PC-9 (cell line): ENCODE results near the gene LDHB. TPM values are rescaled to one million over a fixed set of nuclear protein-coding genes. Genes with fewer than 3 reads are reported as not detected.
A peak's percentile ranks its signal among the peaks of the same experiment; 100 is the strongest.

ENCODE experiments used
- BruUV-seq: library from RNA; stranded (reverse); fragments of 400-500 nt; replicated peaks from 2 replicates; lab custom pipeline; 2021; lab: Mats Ljungman, UMichigan
- CTCF ChIA-PET: fragments of 300-600 bp; sonication (Branson Sonifier 250); formaldehyde crosslinking; loops from one replicate; lab custom pipeline; 2022; ENCODE audit warnings: antibody characterized with exemption; lab: Charles Lee
- POLR2A ChIA-PET: fragments of 300-600 bp; sonication (Branson Sonifier 250); formaldehyde crosslinking; loops from one replicate; lab custom pipeline; 2022; ENCODE audit warnings: antibody characterized with exemption; ENCODE audit not compliant: unreplicated experiment; lab: Charles Lee
- DNase-seq, 2 experiments: peaks; one replicate each; pipeline versions ENCODE4 v3.0.0 to v3.0.0-alpha.2; 2015 to 2022; ENCODE audit warnings: mixed read lengths in 1 of 2
- H2AFZ ChIP-seq: fragments of 200-600 bp; sonication (generic); 2 replicates; pipeline ENCODE4 v1.8.1; 2017; ENCODE audit warnings: antibody characterized with exemption
- H3F3A ChIP-seq: fragments of 200-600 bp; sonication (generic); 2 replicates; pipeline ENCODE4 v1.8.1; 2017; ENCODE audit warnings: antibody characterized with exemption, mild to moderate bottlenecking, low read depth; ENCODE audit not compliant: insufficient read depth
- H3K27ac ChIP-seq: fragments of 200-600 bp; sonication (generic); 2 replicates; pipeline ENCODE4 v1.6.1; 2016; ENCODE audit warnings: mixed run types
- H3K27me3 ChIP-seq: fragments of 200-600 bp; sonication (generic); 2 replicates; pipeline ENCODE4 v1.6.1; 2016; ENCODE audit warnings: low read depth, mixed run types; ENCODE audit not compliant: insufficient read depth
- H3K36me3 ChIP-seq: fragments of 200-600 bp; sonication (generic); 2 replicates; pipeline ENCODE4 v1.6.1; 2016; ENCODE audit warnings: low read depth, mixed run types
- H3K4me1 ChIP-seq: fragments of 200-600 bp; sonication (generic); replicated peaks from 2 replicates; pipeline ENCODE4 v1.6.1; 2016; ENCODE audit warnings: mixed run types; ENCODE audit not compliant: insufficient read depth
- H3K4me2 ChIP-seq: fragments of 200-600 bp; sonication (generic); 2 replicates; pipeline ENCODE4 v1.6.1; 2017; ENCODE audit warnings: mixed run types
- H3K4me3 ChIP-seq: fragments of 200-600 bp; sonication (generic); 2 replicates; pipeline ENCODE4 v1.6.1; 2016; ENCODE audit warnings: mixed run types
- H3K79me2 ChIP-seq: fragments of 200-600 bp; sonication (generic); 2 replicates; pipeline ENCODE4 v1.6.1; 2017; ENCODE audit warnings: low read depth, mixed run types
- H3K9me2 ChIP-seq: fragments of 200-600 bp; sonication (generic); 2 replicates; pipeline ENCODE4 v1.8.1; 2017; ENCODE audit warnings: mild to moderate bottlenecking; ENCODE audit not compliant: insufficient read depth
- H3K9me3 ChIP-seq: fragments of 200-600 bp; sonication (generic); 2 replicates; pipeline ENCODE4 v1.8.1; 2016; ENCODE audit warnings: low read depth; ENCODE audit not compliant: insufficient read depth
- H4K20me1 ChIP-seq: fragments of 200-600 bp; sonication (generic); 2 replicates; pipeline ENCODE4 v1.8.1; 2017; ENCODE audit not compliant: insufficient read depth
- EZH2 ChIP-seq: fragments of 200-600 bp; sonication (generic); IDR thresholded peaks from 2 replicates; pipeline ENCODE4 v1.8.0; 2017; ENCODE audit warnings: antibody characterized with exemption, low read depth
- intact Hi-C: fragments of 100-400 bp; cut with micrococcal nuclease; formaldehyde crosslinking; loops from one replicate; pipeline ENCODE4 v1.10.0; 2022; ENCODE audit not compliant: unreplicated experiment
- total RNA-seq: library from RNA; stranded (reverse); gene quantifications from 2 replicates; pipeline ENCODE4 v1.2.3, GENCODE V29; 2021
- TF ChIP-seq, protein P1 (sequence below): fragments of 200-600 bp; sonication (generic); conservative IDR thresholded peaks from 2 replicates; pipeline ENCODE4 v1.6.1; 2017; ENCODE audit warnings: mixed run types, antibody characterized with exemption, mild to moderate bottlenecking, moderate library complexity

LDHB gene
- total RNA-seq, 1 experiment from 2014 or later, result 994 TPM

DNA sequence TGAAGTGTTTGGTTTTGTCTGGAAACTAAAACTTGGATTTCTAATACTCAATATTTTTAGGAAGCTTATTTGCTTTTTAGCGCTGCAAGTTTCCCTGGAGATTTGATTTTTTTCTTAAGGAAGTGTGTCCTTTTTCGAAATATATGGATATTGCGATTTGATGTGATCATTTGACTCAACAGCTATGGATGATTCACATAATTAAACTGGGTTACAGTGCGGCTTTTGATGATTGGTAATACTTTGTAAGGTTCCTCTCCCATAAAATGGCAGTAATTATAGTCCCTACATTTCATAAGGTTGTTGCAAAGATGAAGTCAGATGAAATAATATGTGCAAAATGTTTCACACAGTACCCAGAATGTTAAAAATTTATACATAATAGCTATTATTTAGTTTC, 13.1 kb downstream of the LDHB start:
- peaks cover 28% of the 10 kb centered on the region; the same call in 1 of the 2 replicates for H3F3A ChIP-seq
- peaks cover 4% of the 10 kb centered on the region for H3K4me1 ChIP-seq
- H3K27ac ChIP-seq, result peak overlapping the region; percentile 12; the same call in 1 of the 2 replicates
- H3K4me3 ChIP-seq, result no peak overlapping the region
- H3K9me3 ChIP-seq, result no peaks in the 10 kb centered on the region
- no peak overlapping the region for H2AFZ ChIP-seq
- peaks cover 83% of the 10 kb centered on the region for H3K36me3 ChIP-seq
- no peaks in the 10 kb centered on the region for H3K27me3 ChIP-seq
- peaks cover 4% of the 10 kb centered on the region for H4K20me1 ChIP-seq
- no TSS peak for BruUV-seq
- ChIA-PET CTCF (interaction anchor here (0.5 kb wide), 1 partner anchor 11 kb away, joined by 3 read pairs; no protein-coding TSS in a partner anchor), POLR2A (interaction anchor here (0.6 kb wide), 1 partner anchor 983 kb away, joined by 10 read pairs; no protein-coding TSS in a partner anchor)
- DNase-seq, result no peak
- H3K9me2 ChIP-seq, result 0 out of 2 replicates have a peak, but pooled peaks cover 4% of the 10 kb centered on the region
- H3K4me2 ChIP-seq, result no peak overlapping the region
- peaks cover 11% of the 10 kb centered on the region for H3K79me2 ChIP-seq
- TF ChIP-seq, protein P1, sequence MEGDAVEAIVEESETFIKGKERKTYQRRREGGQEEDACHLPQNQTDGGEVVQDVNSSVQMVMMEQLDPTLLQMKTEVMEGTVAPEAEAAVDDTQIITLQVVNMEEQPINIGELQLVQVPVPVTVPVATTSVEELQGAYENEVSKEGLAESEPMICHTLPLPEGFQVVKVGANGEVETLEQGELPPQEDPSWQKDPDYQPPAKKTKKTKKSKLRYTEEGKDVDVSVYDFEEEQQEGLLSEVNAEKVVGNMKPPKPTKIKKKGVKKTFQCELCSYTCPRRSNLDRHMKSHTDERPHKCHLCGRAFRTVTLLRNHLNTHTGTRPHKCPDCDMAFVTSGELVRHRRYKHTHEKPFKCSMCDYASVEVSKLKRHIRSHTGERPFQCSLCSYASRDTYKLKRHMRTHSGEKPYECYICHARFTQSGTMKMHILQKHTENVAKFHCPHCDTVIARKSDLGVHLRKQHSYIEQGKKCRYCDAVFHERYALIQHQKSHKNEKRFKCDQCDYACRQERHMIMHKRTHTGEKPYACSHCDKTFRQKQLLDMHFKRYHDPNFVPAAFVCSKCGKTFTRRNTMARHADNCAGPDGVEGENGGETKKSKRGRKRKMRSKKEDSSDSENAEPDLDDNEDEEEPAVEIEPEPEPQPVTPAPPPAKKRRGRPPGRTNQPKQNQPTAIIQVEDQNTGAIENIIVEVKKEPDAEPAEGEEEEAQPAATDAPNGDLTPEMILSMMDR, result no peak
- TF ChIP-seq EZH2, result no peak
- intact Hi-C loops, result no loop called here

DNA sequence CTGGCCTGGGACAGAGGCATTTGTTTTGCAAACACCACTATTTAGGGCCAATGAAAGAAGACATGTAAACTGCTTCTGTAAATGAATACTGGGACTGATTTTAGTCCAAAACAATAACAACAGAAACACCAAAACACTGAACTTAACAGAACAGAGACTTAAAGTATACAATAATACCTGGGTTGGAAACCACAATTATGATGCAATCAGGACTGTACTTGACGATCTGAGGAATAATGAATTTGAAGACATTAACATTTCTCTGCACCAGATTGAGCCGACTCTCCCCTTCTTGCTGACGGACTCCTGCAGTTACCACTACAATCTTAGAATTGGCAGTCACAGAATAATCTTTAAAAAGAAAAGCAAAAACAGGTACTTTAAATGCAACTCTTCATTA, 13.9 kb downstream of the LDHB start:
- intact Hi-C loops, result no loop called here
- no TSS peak for BruUV-seq

DNA sequence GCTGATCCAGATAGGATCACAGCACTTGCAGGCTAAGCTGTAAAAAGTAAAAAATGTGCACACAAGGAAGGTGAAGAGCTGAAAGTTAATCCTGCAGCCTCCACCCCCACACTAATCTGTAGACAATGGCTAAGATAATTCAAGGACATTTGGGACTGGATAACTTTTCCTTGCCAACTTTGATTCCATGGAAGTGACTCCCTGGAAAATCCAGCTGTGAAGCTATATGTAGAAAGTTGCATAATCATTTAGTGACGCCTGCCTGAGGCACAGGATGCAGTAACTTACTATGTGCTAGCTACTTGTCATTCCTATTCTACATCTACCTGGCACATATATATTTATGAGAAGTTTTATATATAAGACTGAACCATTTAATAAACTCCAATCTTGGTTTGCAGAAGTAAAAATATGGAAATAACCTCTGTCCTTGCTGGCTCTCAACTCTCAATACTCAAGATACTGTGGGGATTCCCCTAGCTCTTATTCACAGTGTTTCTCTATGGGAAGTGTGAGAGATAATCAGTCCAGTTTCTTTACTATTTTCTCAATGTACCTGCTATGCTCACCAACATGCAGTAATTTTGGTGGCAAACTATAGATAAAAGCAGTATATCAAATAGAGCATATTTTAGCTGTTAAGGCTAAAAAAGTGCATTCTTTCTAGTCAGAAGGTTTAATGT, 14.8 kb downstream of the LDHB start:
- Histone ChIP-seq H3K9me2 (0 out of 2 replicates have a peak, but pooled peaks cover 4% of the 10 kb centered on the region), H3K27ac (no peak overlapping the region), H3K9me3 (no peaks in the 10 kb centered on the region), H3K27me3 (no peaks in the 10 kb centered on the region), H3K4me3 (no peak overlapping the region), H3K79me2 (peaks cover 8% of the 10 kb centered on the region; the same call in 1 of the 2 replicates), H3F3A (peaks cover 40% of the 10 kb centered on the region; the same call in 1 of the 2 replicates), H3K36me3 (peaks cover 84% of the 10 kb centered on the region), H3K4me1 (peaks cover 21% of the 10 kb centered on the region), H3K4me2 (no peak overlapping the region), H4K20me1 (peaks cover 4% of the 10 kb centered on the region), H2AFZ (no peak overlapping the region)
- CTCF ChIA-PET, result no interaction called here
- no peak for TF ChIP-seq EZH2
- TF ChIP-seq, protein P1, result no peak
- DNase-seq, result no peak
- POLR2A ChIA-PET, result interaction anchor here (0.7 kb wide), 1 partner anchor 115 kb away, joined by 11 read pairs; no protein-coding TSS in a partner anchor
- no TSS peak for BruUV-seq
- intact Hi-C loops, result no loop called here

More for the DNA sequence above, 13.9 kb downstream of the LDHB start:
- Histone ChIP-seq H3K9me3 (no peaks in the 10 kb centered on the region), H3K4me2 (no peak overlapping the region), H3K9me2 (0 out of 2 replicates have a peak, but pooled peaks cover 4% of the 10 kb centered on the region), H4K20me1 (peaks cover 4% of the 10 kb centered on the region), H3F3A (peaks cover 32% of the 10 kb centered on the region; the same call in 1 of the 2 replicates), H2AFZ (no peak overlapping the region), H3K36me3 (peaks cover 83% of the 10 kb centered on the region), H3K4me1 (peaks cover 12% of the 10 kb centered on the region), H3K27ac (no peak overlapping the region), H3K4me3 (no peak overlapping the region), H3K27me3 (no peaks in the 10 kb centered on the region), H3K79me2 (peaks cover 8% of the 10 kb centered on the region)
- POLR2A ChIA-PET, result no interaction called here
- TF ChIP-seq, protein P1, result no peak
- no peak for TF ChIP-seq EZH2
- CTCF ChIA-PET, result no interaction called here
- no peak for DNase-seq
